Omental fat pad (tissue), 4 donors: ENCODE results near the gene ATRIP. TPM values are rescaled to one million over a fixed set of nuclear protein-coding genes. Genes with fewer than 3 reads are reported as not detected.

Experiments
- ATAC-seq: fragments of 150-250 bp; one replicate; pipeline ENCODE4 v1.9.1; 2016; ENCODE audit warnings: mild to moderate bottlenecking, moderate library complexity; ENCODE audit not compliant: low FRiP score
- DNase-seq: peaks from one replicate; pipeline ENCODE4 v3.0.0-alpha.2; 2019; ENCODE audit warnings: low spot score
- CTCF ChIP-seq, 3 donors: fragments of 450-650 bp; IDR thresholded peaks; one replicate each; pipeline ENCODE4 v1.5.1; 2016 to 2017; ENCODE audit warnings: antibody characterized with exemption in 3 of 3, mild to moderate bottlenecking in 3 of 3, moderate library complexity in 2 of 3
- total RNA-seq, 4 donors: library from RNA; depleted of rRNA; stranded (reverse); fragments of >200 nt; gene quantifications; one replicate each; pipeline ENCODE4 v1.1.0, GENCODE V29; 2016

Gene ATRIP
- total RNA-seq, 4 donors from 2014 or later = 4.0 to 6.5 (median 5.5) TPM

- ATAC-seq = no peak
- TF ChIP-seq CTCF (IDR thresholded peaks at IDR 0.05) = no peak
- DNase-seq = no peak
Observed at GRCh38 chr3:48420561-48420960, 26.0 kb upstream of the ATRIP start.

- no peak for DNase-seq
- no peak for TF ChIP-seq CTCF (IDR thresholded peaks at IDR 0.05)
- no peak for ATAC-seq
Observed at GRCh38 chr3:48422272-48422671, 24.3 kb upstream of the ATRIP start.

- ATAC-seq (no peak), DNase-seq (no peak)
- TF ChIP-seq CTCF (IDR thresholded peaks at IDR 0.05) = no peak
Observed at GRCh38 chr3:48422681-48423080, 23.9 kb upstream of the ATRIP start.

GRCh38 chr3:48423241-48423882, 23.2 kb upstream of the ATRIP start:
- TF ChIP-seq CTCF (IDR thresholded peaks at IDR 0.05) = no peak
- DNase-seq (no peak), ATAC-seq (no peak)

GRCh38 chr3:48423883-48424695, 22.4 kb upstream of the ATRIP start:
- DNase-seq (no peak), ATAC-seq (no peak)
- TF ChIP-seq CTCF (IDR thresholded peaks at IDR 0.05) = no peak

- no peak for DNase-seq
- ATAC-seq = peak; percentile 31
- no peak for TF ChIP-seq CTCF (IDR thresholded peaks at IDR 0.05)
Observed at GRCh38 chr3:48425281-48425812, 21.2 kb upstream of the ATRIP start.
